ENCODE results near the gene SKA3. TPM values are rescaled to one million over a fixed set of nuclear protein-coding genes. Genes with fewer than 3 reads are reported as not detected.
"Not testable (repeated sequence)": the region's sequence is repeated elsewhere in the genome, so short reads cannot be mapped to it uniquely, and the experiment has no call there.

SKA3 gene
- total RNA-seq, 2 experiments from 2014 or later, result 37.2 to 39.4 TPM

DNA sequence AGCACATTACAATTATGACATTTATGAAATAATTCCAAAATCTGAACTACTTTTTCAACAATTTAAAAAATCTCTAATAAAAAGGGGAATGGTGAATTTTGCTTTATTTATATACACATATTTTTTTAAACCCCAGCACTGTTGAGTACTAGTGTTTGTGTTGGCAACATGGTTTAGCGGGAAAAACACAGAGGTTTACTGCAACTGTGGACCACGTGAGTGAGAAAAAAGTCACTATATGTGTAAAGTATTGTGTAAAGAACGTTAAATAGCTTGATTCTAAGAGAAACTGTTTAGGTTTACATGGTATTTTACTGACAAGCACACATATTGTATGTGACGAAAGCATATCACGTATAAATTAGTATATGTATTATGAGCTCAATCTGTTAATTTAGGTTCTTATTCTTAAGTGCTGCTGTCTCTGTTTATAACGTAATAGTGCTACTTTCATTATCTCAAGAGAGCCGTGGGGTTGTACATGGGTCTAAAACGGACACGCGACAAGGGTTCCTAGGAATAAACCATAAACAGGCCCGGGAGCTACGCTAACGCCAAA is 617 bp downstream of the SKA3 start:
- CTCF ChIA-PET, result interaction anchor here (0.7 to 1.1 kb wide), 5 partner anchors 8 to 382 kb away, joined by 3 to 4 read pairs (median 3); no protein-coding TSS in a partner anchor
- POLR2A ChIA-PET, result interaction anchor here (0.8 to 1.7 kb wide), 4 partner anchors 8 to 273 kb away, joined by 3 to 6 read pairs (median 4); partner anchors contain the start of gene XPO4

DNA sequence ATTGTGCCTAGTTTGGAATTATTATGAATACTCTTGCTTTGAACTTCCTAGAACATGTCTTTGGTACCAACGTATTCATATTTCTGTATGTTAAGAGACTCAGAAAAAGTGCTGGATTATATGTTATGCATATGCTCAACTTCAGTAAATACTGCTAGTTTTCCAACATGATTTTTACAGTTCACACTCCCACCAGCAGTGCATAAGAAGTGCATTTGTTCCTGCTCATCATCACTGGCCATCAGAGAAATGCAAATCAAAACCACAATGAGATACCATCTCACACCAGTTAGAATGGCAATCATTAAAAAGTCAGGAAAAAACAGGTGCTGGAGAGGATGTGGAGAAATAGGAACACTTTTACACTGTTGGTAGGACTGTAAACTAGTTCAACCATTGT is 2.6 kb downstream of the SKA3 start:
- CTCF ChIA-PET, POLR2A ChIA-PET: not testable (repeated sequence)

DNA sequence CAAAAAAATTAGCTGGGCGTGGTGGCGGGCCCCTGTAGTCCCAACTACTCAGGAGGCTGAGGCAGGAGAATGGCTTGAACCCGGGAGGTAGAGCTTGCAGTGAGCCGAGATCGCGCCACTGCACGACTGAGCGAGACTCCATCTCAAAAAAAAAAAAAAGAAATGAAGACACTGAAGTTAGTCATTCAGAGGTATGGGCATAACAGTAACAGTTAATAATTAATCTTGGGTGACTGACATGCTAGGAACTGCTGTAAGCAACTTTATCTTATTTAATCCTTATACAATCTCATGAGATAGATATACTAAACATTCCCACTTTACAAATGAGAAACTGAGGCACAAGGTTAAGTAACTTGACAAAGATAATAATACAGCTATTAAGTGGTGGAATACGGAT is 4.9 kb downstream of the SKA3 start:
- ChIA-PET POLR2A (no interaction called here), CTCF (no interaction called here)

DNA sequence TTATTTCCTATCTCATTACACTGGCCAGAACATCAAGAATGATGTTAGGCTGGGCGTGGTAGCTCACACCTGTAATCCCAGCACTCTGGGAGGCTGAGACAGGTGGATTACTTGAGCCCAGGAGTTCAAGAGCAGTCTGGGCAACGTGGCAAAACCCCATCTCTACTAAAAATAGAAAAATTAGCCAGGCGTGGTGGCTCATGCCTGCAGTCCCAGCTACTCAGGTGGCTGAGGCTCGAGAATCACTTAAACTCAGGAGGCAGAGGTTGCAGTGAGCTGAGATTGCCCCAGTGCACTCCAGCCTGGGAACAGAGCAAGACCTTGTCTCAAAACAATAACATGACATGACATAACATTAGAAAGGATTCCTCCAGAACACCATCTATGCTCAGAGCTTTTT is 10.7 kb downstream of the SKA3 start:
- CTCF ChIA-PET, result interaction anchor here (1.4 kb wide), 1 partner anchor 16 kb away, joined by 3 read pairs; no protein-coding TSS in a partner anchor
- POLR2A ChIA-PET, result not testable (repeated sequence)

DNA sequence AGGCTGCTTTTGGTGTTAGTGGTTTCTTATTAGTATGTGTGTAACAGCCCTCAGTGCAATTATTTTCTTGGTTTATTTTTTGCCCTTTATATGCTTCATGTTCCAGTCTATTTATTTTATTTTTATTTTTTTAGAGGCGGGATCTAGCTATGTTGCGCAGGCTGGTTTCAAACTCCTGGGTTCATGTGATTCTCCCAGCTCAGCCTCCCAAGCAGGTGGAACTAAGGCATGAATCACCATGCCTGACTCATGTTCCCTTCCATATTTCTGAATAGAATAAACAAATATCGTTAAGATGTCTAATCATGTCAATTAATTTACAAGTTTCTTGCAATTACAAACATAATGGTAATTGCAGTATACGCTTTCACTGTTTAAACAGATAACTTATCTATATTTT is 11.7 kb downstream of the SKA3 start:
- CTCF ChIA-PET, result interaction anchor here (0.6 kb wide), 1 partner anchor 245 kb away, joined by 4 read pairs; no protein-coding TSS in a partner anchor
- POLR2A ChIA-PET, result no interaction called here

DNA sequence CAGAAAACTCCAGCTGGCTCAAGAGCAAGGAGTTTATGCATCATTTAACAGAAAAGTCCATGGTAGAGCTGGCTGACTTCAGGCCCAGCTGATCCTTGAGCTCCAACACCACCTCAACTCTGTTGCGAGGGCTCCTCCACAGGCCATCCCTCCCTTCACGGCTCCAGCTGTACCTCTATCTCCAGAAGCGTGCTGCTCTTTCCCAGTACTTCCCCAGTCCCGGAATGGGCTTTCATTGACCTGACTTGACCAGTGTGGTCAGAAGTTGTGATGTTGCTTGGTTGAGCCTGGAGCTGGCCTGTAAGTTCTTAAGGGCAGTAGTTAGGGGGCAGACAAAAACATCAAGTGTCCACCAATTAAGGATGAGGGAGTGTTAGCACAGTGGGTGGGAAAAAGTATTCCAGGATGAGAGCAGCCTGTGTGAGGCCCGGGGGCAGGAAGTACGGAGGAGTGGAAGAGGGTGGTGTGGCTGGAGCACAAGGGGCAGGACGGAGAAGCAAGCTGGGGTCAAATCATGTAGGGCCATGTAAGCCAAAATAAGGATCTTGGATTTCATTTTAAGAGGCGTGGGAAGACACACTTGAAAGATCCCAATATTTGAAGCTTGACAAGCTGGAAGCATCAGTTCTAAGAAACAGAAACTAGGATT is 24.0 kb downstream of the SKA3 start:
- ChIA-PET CTCF (interaction anchor here (1.8 kb wide), 1 partner anchor 25 kb away, joined by 4 read pairs; the partner anchor contains the start of gene MRPL57), POLR2A (interaction anchor here (0.6 kb wide), 1 partner anchor 1883 kb away, joined by 7 read pairs; no protein-coding TSS in a partner anchor)

DNA sequence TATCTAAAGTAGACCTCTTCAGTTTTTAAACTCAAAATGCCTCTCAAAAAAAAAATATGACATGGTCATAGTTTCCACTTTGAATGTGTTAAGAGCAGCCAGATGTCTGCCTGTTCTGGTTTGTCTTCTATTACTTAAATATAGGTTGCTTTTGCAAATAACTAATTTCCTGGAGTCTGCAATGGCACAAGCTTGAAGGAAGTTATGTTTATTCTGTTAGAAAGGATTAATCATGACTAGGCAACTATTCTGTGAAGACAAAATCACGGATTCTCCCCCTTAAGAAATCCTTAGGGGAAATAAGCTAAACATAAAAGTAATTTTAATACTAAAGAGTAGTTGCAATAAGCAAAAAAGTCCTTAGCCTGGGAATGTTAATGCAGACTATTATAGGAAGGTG is 26.3 kb downstream of the SKA3 start:
- ChIA-PET POLR2A (interaction anchor here (1.1 kb wide), 1 partner anchor 27 kb away, joined by 3 read pairs; the partner anchor contains the start of gene MRPL57), CTCF (interaction anchor here (1.5 kb wide), 1 partner anchor 16 kb away, joined by 3 read pairs; no protein-coding TSS in a partner anchor)

DNA sequence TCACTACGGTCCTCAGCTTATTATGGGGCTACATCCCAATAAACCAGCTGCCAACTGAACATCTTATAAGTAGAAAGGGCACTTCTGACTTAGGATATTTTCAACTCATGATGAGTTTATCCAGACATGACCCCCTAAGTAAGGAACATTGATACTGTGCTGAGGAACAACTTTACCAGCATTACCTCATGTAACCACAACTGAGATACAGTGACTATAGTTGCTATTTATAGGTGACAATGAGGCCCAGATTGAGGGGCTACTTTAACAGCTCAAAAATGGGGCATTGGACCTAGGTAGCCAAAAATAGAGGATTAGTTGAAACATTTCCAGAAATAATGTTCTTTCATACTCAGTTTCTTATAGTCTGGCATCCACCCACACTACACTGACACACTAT is 26.8 kb downstream of the SKA3 start:
- CTCF ChIA-PET, result interaction anchor here (1.5 kb wide), 1 partner anchor 17 kb away, joined by 3 read pairs; no protein-coding TSS in a partner anchor

DNA sequence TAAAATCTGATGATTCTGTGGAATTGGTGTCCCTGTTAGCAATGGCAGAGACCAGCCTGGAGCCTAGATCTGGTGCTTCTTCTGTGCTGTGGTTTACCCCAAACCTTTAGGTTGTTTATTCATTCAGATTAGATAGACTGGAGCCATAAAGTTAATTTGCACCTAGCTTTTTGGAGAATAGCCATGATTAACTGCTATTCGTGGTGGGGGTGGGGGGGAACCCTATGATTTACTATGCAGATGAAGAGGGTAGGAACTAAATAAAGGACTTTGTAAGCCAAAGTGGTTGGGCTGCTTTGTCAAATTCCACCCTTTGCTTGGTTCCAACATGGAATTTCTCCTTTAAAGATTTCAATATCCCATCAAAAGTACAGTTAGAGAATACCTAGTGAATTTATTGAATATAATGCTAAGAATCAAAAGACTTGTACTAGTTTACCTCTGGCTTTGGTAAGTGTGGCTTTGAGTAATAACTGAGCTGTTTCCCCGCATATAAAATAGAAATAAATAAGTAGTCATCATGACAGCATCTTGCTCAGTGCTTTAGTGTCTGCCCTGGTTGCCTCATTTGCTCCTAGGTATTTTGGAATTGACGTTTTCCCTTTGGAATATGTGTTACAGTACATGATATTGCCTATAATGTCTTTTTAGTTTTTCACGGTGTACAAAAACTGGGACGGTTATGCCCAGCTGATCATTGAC is 27.6 kb downstream of the SKA3 start:
- POLR2A ChIA-PET, result interaction anchor here (1.1 kb wide), 1 partner anchor 28 kb away, joined by 3 read pairs; the partner anchor contains the start of gene MRPL57
- CTCF ChIA-PET, result interaction anchor here (1.4 kb wide), 1 partner anchor 32 kb away, joined by 3 read pairs; no protein-coding TSS in a partner anchor

More for the DNA sequence above, 26.8 kb downstream of the SKA3 start:
- POLR2A ChIA-PET, result interaction anchor here (1.1 kb wide), 1 partner anchor 27 kb away, joined by 3 read pairs; the partner anchor contains the start of gene MRPL57

DNA sequence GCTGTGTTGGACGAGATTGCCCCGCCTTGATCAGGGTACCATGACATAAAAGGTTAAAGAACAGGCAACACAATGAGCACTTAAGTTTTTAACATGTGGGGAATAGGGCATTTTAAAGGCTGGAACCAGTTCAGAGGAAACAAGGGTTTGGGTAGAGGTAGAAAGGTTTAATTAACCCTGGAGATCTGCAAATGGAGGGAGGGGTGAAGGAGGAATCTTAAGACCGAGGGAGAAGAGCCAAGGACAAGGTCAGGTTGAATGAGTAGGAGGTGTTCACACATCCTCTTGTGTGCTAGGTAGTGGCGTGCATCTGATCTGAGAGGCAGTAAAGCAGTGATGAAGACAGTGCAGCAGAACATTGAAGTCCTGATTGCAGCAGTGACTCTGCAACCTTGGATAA is 28.5 kb downstream of the SKA3 start:
- POLR2A ChIA-PET, result no interaction called here
- CTCF ChIA-PET, result interaction anchor here (1.4 kb wide), 1 partner anchor 33 kb away, joined by 3 read pairs; no protein-coding TSS in a partner anchor

DNA sequence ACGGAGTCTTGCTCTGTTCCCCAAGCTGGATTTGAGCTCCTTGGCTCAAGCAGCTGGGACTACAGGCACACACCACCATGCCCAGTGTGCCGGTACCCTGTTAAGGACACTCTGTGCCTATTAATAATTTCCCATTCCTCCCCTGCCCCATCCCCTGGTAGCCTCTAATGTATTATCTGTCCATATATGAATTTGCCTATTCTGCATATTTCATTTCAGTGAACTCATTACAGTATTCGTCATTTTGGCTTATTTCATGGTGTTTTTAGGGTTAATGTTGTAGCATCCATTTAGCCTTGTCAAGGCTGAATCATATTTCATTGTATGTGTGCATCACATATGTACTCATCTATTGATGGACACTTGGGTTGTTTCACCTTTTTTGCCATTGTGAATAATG is 33.6 kb downstream of the SKA3 start:
- ChIA-PET POLR2A (no interaction called here), CTCF (no interaction called here)

DNA sequence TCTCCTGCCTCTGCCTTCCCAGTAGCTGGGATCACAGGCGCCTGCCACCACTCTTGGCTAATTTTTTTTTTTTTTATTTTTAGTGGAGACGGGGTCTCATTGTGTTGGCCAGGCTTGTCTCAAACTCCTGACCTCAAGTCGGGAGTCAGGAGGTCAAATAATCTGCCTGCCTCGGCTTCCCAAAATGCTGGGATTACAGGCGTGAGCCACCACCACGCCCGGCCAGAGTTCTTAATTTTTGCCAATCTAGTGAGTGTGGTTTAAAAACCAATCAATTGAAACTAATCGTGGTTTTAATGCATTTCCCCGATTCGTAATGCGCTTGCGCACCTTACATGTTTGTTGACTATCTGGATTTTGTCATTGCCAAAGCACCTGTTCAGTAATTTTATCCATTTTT is 37.0 kb downstream of the SKA3 start:
- CTCF ChIA-PET, result interaction anchor here (0.6 kb wide), 1 partner anchor 11 kb away, joined by 4 read pairs; no protein-coding TSS in a partner anchor
- POLR2A ChIA-PET, result no interaction called here

DNA sequence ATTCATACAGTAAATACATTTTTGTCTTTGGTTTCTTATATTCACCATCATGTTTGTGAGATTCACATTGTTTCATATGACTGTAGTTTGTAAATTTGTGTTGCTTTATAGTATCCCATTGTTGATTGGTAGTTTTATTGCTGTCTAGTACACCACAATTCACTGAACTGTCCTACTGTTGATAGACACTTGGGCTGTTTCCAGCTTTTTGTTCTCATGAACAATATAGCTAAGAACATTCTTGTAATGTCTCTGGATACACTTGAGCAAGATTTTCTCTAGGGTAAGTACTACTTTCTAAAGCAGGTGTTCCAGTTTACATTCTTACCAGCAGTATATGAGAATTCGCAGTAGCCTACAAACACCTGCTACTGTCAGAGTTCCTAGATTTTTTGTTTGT is 37.8 kb downstream of the SKA3 start:
- ChIA-PET CTCF (no interaction called here), POLR2A (no interaction called here)

DNA sequence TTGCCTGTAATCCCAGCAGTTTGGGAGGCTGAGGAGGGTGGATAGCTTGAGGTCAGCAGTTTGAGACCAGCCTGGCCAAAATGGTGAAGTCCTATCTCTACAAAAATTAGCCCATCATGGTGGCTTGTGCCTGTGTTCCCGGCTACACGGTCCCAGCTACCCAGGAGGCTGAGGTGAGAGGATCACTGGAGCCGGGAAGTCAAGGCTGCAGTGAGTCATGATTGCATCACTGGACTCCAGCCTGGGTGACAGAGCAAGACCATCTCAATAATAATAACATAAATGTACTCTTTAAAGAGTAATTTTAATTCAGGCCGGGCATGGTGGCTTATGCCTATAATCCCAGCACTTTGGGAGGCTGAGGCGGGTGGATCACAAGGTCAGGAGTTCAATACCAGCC is 38.7 kb downstream of the SKA3 start:
- CTCF ChIA-PET, result interaction anchor here (0.9 kb wide), 1 partner anchor 340 kb away, joined by 3 read pairs; no protein-coding TSS in a partner anchor
- POLR2A ChIA-PET, result no interaction called here

DNA sequence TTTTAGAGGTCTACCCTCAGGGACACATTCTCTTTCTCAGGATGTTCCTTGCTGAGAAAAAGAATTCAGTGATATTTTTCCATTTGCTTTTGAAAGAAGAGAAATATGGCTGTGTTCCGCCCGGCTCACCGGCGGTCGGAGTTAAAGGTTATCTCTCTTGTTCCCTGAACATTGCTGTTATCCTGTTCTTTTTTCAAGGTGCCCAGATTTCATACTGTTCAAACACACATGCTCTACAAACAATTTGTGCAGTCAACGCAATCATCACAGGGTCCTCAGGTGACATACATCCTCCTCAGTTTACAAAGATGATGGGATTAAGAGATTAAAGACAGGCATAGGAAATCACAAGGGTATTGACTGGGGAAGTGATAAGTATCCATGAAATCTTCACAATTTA is 40.5 kb downstream of the SKA3 start:
- CTCF ChIA-PET, POLR2A ChIA-PET: not testable (repeated sequence)

DNA sequence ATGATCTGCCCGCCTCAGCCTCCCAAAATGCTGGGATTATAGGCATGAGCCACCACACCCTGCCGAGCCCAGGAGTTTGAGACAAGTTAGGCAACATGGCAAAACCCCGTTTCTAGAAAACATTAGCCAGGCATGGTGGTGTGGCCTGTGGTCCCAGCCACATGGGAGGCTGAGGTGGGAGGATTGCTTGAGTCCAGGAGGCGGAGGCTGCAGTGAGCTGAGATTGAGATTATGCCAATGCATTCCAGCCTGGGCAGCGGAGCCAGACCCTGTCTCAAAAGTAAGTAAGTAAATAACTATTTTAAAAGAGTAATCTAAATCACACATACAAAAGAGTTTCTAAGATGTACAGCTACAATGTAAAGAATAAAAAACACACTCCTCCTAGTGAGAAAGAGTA is 41.9 kb downstream of the SKA3 start:
- ChIA-PET CTCF (no interaction called here), POLR2A (no interaction called here)

DNA sequence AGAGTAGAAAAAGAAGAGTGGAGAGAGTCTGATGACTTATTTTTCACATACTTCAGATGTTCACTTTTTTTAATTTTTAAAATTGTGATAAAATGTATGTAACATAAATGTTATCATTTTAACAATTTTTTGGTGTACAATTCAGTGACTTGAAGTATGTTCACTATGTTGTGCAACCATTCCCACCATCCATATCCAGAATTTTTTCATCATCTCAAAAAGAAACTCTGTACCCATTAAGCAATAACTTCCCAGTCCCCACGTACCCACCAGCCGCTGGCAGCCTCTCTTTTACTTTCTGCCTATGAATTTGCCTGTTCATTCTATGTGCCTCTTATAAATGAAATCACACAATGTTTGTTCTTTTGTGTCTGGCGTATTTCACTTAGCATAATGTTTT is 43.3 kb downstream of the SKA3 start:
- ChIA-PET CTCF (no interaction called here), POLR2A (interaction anchor here (1.2 kb wide), 1 partner anchor 530 kb away, joined by 3 read pairs; no protein-coding TSS in a partner anchor)

DNA sequence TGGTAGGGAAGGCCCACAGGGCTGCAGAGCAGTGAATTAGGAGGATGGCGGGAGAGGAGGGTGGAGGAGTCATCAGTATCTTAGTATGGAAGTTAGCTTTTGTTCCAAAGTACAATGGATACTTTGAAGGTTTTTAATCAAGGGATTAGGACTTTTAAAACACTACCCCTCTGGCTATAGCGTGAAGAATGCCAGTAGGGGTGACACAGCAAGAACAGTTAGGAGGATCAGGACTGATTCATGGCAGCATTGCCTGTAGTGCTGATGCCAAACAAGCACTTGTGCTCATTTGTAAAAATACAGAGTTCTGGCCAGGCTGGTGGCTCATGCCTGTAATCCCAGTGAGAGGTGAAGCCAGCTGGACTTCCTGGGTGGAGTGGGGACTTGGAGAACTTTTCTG is 46.2 kb downstream of the SKA3 start:
- CTCF ChIA-PET, result interaction anchor here (1.0 kb wide), 1 partner anchor 350 kb away, joined by 4 read pairs; no protein-coding TSS in a partner anchor
- POLR2A ChIA-PET, result no interaction called here

DNA sequence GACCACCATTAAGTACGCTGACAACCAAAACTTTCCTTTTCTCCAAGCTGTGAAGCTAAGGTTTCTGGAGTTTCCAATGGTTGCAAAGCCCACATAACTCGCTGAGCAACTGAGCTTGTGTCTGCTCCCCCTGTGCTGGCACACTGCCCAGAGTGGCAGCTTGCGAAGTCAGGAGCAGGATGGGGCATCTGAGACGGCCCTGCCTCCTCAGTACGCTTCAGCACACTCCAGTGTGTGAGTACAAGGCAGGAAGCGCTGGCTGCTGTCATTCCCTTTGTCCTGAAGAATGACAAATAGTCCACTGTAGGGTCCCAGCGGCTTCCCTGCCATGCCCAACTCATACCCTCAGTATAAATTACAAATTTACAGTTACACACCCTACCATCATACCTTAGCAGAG is 51.5 kb downstream of the SKA3 start:
- ChIA-PET CTCF (interaction anchor here (0.6 to 1.2 kb wide), 2 partner anchors 57 to 292 kb away, joined by 3 read pairs; no protein-coding TSS in a partner anchor), POLR2A (no interaction called here)

DNA sequence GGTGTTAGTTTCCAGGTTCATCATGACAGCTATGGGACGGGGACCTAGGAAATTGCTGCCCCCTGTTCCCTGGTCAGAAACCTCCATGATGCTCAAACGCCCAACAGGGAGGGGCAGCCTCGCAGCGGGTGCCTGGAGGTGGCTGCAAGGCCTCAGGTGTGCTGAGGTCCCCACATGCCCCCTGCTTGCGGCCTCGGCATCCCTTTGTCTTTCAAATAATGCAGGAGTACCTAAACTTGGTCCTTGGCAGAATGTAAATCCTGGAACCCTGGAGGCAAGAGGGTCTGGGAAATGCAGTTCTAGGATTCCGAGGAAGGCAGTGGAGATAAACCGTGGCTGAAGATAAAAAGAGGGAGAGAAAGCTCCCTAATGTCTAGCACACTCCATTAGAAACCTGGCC is 52.4 kb downstream of the SKA3 start:
- CTCF ChIA-PET, result interaction anchor here (0.6 to 1.2 kb wide), 2 partner anchors 10 to 293 kb away, joined by 3 read pairs; no protein-coding TSS in a partner anchor
- POLR2A ChIA-PET, result no interaction called here

All from activated CD8-positive, alpha-beta memory T cell treated with anti-CD3 and anti-CD28 coated beads for 36 hours (primary cell).